ENCODE measurements around the gene TPM1. TPM values are rescaled to one million over a fixed set of nuclear protein-coding genes. Genes with fewer than 3 reads are reported as not detected.

TPM1 gene
- total and polyA plus RNA-seq, 4 donors, result 64.7 to 101 (median 71.5) TPM

DNA sequence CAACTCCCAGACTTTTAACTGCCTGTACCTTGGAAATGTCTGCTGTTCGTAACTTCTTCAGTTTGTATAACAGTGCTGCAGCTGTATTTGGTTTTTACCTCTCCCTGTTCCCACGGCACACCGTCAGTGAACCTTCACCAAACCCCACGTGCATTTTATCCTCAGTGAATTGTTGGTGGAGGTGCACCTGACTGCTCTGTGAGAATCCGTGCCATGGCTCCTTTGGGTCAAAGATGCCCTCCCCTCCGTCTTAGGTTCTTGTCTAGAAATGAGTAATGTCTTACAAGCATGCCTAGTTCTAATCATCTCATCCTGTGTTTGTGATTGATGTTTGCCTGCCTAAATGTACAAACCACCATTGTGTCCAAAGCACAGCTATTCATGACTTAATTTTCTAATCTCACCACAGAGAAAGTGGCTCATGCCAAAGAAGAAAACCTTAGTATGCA is 28.2 kb downstream of the TPM1 start (continued):
- TF ChIP-seq, protein P1, sequence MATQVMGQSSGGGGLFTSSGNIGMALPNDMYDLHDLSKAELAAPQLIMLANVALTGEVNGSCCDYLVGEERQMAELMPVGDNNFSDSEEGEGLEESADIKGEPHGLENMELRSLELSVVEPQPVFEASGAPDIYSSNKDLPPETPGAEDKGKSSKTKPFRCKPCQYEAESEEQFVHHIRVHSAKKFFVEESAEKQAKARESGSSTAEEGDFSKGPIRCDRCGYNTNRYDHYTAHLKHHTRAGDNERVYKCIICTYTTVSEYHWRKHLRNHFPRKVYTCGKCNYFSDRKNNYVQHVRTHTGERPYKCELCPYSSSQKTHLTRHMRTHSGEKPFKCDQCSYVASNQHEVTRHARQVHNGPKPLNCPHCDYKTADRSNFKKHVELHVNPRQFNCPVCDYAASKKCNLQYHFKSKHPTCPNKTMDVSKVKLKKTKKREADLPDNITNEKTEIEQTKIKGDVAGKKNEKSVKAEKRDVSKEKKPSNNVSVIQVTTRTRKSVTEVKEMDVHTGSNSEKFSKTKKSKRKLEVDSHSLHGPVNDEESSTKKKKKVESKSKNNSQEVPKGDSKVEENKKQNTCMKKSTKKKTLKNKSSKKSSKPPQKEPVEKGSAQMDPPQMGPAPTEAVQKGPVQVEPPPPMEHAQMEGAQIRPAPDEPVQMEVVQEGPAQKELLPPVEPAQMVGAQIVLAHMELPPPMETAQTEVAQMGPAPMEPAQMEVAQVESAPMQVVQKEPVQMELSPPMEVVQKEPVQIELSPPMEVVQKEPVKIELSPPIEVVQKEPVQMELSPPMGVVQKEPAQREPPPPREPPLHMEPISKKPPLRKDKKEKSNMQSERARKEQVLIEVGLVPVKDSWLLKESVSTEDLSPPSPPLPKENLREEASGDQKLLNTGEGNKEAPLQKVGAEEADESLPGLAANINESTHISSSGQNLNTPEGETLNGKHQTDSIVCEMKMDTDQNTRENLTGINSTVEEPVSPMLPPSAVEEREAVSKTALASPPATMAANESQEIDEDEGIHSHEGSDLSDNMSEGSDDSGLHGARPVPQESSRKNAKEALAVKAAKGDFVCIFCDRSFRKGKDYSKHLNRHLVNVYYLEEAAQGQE (IDR thresholded peaks at IDR 0.05), result no peak
- no peak for TF ChIP-seq RAD21 (IDR thresholded peaks at IDR 0.05)
- TF ChIP-seq RXRA (IDR thresholded peaks at IDR 0.05), result no peak
- no peak for TF ChIP-seq ATF3 (IDR thresholded peaks at IDR 0.05)
- TF ChIP-seq FOXA1 (IDR thresholded peaks at IDR 0.05), result no peak
- TF ChIP-seq TAF1 (conservative IDR thresholded peaks at IDR 0.05), result no peak
- TF ChIP-seq HNF4G (IDR thresholded peaks at IDR 0.05), result no peak
- TF ChIP-seq NR2F2 (IDR thresholded peaks at IDR 0.05), result no peak
- no peak for TF ChIP-seq HNF4A (conservative IDR thresholded peaks at IDR 0.05)

- WGBS, result 80% methylated on average over 8 of the region's 8 CpGs
- peaks cover 2 to 22% (median 11%) of the 10 kb centered on the region in 4 donors for H3K36me3 ChIP-seq (ENCODE audit: control insufficient read depth in 4 of 4, insufficient read depth in 3 of 4, low read depth in 1 of 4, low read length in 3 of 4)
Measured at GRCh38 chr15:63071288-63071909, 28.9 kb downstream of the TPM1 start.

More at GRCh38 chr15:63071288-63071909, 28.9 kb downstream of the TPM1 start:
- no peak for DNase-seq (ENCODE audit: low spot score)
- Histone ChIP-seq H3K27ac (ENCODE audit: low read depth in 1 of 2, low read length in 2 of 2) (no peak overlapping the region), H3K4me1 (ENCODE audit: control insufficient read depth in 4 of 4, insufficient read depth in 4 of 4, low read length in 3 of 4) (peaks cover 0 to 3% (median 0%) of the 10 kb centered on the region in 4 donors), H3K27me3 (ENCODE audit: control insufficient read depth in 4 of 4, insufficient read depth in 4 of 4, low read length in 3 of 4) (no peaks in the 10 kb centered on the region), H3K4me3 (ENCODE audit: low read depth in 1 of 3, low read length in 3 of 3) (no peak overlapping the region), H3K9ac (ENCODE audit: low read depth in 1 of 2, low read length in 2 of 2) (no peak overlapping the region), H3K9me3 (ENCODE audit: control insufficient read depth in 4 of 4, low read length in 3 of 4) (no peaks in the 10 kb centered on the region)
- no peak for TF ChIP-seq RAD21 (IDR thresholded peaks at IDR 0.05)
- no peak for TF ChIP-seq FOXA1 (IDR thresholded peaks at IDR 0.05)
- no peak for TF ChIP-seq SP1 (IDR thresholded peaks at IDR 0.05)
- no peak for TF ChIP-seq HNF4A (conservative IDR thresholded peaks at IDR 0.05)
- TF ChIP-seq EGR1 (IDR thresholded peaks at IDR 0.05; ENCODE audit: low read depth in 2 of 2), result no peak
- TF ChIP-seq, protein P1 (IDR thresholded peaks at IDR 0.05), result no peak
- TF ChIP-seq NR2F2 (IDR thresholded peaks at IDR 0.05), result no peak
- no peak for TF ChIP-seq RXRA (IDR thresholded peaks at IDR 0.05)
- TF ChIP-seq MAX (IDR thresholded peaks at IDR 0.05), result no peak
- TF ChIP-seq ATF3 (IDR thresholded peaks at IDR 0.05), result no peak
- no peak for TF ChIP-seq GABPA (IDR thresholded peaks at IDR 0.05 in 1 of 2, conservative IDR thresholded peaks at IDR 0.05 in 1 of 2)
- TF ChIP-seq, protein P2, sequence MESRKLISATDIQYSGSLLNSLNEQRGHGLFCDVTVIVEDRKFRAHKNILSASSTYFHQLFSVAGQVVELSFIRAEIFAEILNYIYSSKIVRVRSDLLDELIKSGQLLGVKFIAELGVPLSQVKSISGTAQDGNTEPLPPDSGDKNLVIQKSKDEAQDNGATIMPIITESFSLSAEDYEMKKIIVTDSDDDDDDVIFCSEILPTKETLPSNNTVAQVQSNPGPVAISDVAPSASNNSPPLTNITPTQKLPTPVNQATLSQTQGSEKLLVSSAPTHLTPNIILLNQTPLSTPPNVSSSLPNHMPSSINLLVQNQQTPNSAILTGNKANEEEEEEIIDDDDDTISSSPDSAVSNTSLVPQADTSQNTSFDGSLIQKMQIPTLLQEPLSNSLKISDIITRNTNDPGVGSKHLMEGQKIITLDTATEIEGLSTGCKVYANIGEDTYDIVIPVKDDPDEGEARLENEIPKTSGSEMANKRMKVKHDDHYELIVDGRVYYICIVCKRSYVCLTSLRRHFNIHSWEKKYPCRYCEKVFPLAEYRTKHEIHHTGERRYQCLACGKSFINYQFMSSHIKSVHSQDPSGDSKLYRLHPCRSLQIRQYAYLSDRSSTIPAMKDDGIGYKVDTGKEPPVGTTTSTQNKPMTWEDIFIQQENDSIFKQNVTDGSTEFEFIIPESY (IDR thresholded peaks at IDR 0.05), result no peak
- no peak for TF ChIP-seq TAF1 (conservative IDR thresholded peaks at IDR 0.05)
- no peak for TF ChIP-seq FOXA2 (IDR thresholded peaks at IDR 0.05)
- TF ChIP-seq HNF4G (IDR thresholded peaks at IDR 0.05), result no peak
- no peak for TF ChIP-seq CTCF (IDR thresholded peaks at IDR 0.05; ENCODE audit: low read depth, low read length, missing input control)
- no peak for TF ChIP-seq YY1 (IDR thresholded peaks at IDR 0.05)
- no peak for TF ChIP-seq JUND (IDR thresholded peaks at IDR 0.05)

Measured in liver (tissue), 9 donors.